NCI-H446 (cell line): ENCODE results near the gene ANK2.

Source experiments
- DNase-seq, 2 experiments: peaks; one replicate each; lab custom pipeline; 2025; lab: John Stamatoyannopoulos, UW

The ANK2 gene

GRCh38 chr4:113049421-113050370 is at the start of gene ANK2:
Gene ANK2 (plus strand): TSS chr4:113049653. CDS start chr4:113049729, 76 bp downstream.
- no peak for DNase-seq

GRCh38 chr4:113003841-113004240 is 45.6 kb upstream of the ANK2 start:
- DNase-seq, result no peak

- DNase-seq, result no peak
Observed at GRCh38 chr4:113004655-113005054, 44.8 kb upstream of the ANK2 start.

- DNase-seq, result no peak
Observed at GRCh38 chr4:113006632-113007031, 42.8 kb upstream of the ANK2 start.

- no peak for DNase-seq
Observed at GRCh38 chr4:113007151-113007550, 42.3 kb upstream of the ANK2 start.

GRCh38 chr4:113008135-113008534 is 41.3 kb upstream of the ANK2 start:
- no peak for DNase-seq

GRCh38 chr4:113008716-113009115 is 40.7 kb upstream of the ANK2 start:
- no peak for DNase-seq

- no peak for DNase-seq
Observed at GRCh38 chr4:113009461-113009860, 40.0 kb upstream of the ANK2 start.

GRCh38 chr4:113012122-113012725 is 37.2 kb upstream of the ANK2 start:
- no peak for DNase-seq

GRCh38 chr4:113012786-113013185 is 36.7 kb upstream of the ANK2 start:
- DNase-seq, result no peak

GRCh38 chr4:113013751-113014150 is 35.7 kb upstream of the ANK2 start:
- no peak for DNase-seq

GRCh38 chr4:113016377-113016776 is 33.1 kb upstream of the ANK2 start:
- DNase-seq, result peak in 1 of 2 experiments; percentile 9

- DNase-seq, result peak in 1 of 2 experiments; percentile 21
Observed at GRCh38 chr4:113020966-113021365, 28.5 kb upstream of the ANK2 start.

- no peak for DNase-seq
Observed at GRCh38 chr4:113024388-113024787, 25.1 kb upstream of the ANK2 start.

GRCh38 chr4:113025416-113025815 is 24.0 kb upstream of the ANK2 start:
- no peak for DNase-seq

- DNase-seq, result no peak
Observed at GRCh38 chr4:113026556-113026955, 22.9 kb upstream of the ANK2 start.

- DNase-seq, result no peak
Observed at GRCh38 chr4:113028074-113028473, 21.4 kb upstream of the ANK2 start.

GRCh38 chr4:113031212-113031611 is 18.2 kb upstream of the ANK2 start:
- DNase-seq, result no peak

- DNase-seq, result no peak
Observed at GRCh38 chr4:113040793-113041192, 8.7 kb upstream of the ANK2 start.

GRCh38 chr4:113042502-113042901 is 7.0 kb upstream of the ANK2 start:
- DNase-seq, result no peak

GRCh38 chr4:113043591-113043990 is 5.9 kb upstream of the ANK2 start:
- DNase-seq, result no peak

- DNase-seq, result no peak
Observed at GRCh38 chr4:113050371-113050755, 910 bp downstream of the ANK2 start.

GRCh38 chr4:113050837-113051236 is 1.4 kb downstream of the ANK2 start:
- no peak for DNase-seq
